WTC11 (cell line): ENCODE measurements around the gene MAPK7. TPM values are rescaled to one million over a fixed set of nuclear protein-coding genes. Genes with fewer than 3 reads are reported as not detected.

Experiments
- ATAC-seq: fragments of 200-7000 bp; cut with Tn5 transposase; 2 replicates; pipeline ENCODE4 v1.10.0; 2021; ENCODE audit warnings: mild to moderate bottlenecking, moderate library complexity
- CTCF ChIA-PET: fragments of 300-600 bp; sonication (Branson Sonifier 250); formaldehyde crosslinking; loops from one replicate; lab custom pipeline; 2021; ENCODE audit warnings: antibody characterized with exemption; lab: Charles Lee
- POLR2A ChIA-PET: fragments of 350-600 bp; sonication (Branson Sonifier 250); formaldehyde crosslinking; loops from one replicate; lab custom pipeline; 2021; ENCODE audit warnings: antibody characterized with exemption; lab: Charles Lee
- DNase-seq: peaks from one replicate; pipeline ENCODE4 v3.0.0; 2021; ENCODE audit warnings: low spot score
- H3K27ac Mint-ChIP-seq: 2 replicates; pipeline ENCODE4 v1.8.0; 2021; ENCODE audit warnings: mixed read lengths
- H3K27me3 Mint-ChIP-seq: 2 replicates; pipeline ENCODE4 v1.8.0; 2021; ENCODE audit warnings: low read depth, mild to moderate bottlenecking, moderate library complexity, mixed read lengths
- H3K36me3 Mint-ChIP-seq: 2 replicates; pipeline ENCODE4 v1.8.0; 2021; ENCODE audit warnings: mixed read lengths
- H3K4me1 Mint-ChIP-seq: 2 replicates; pipeline ENCODE4 v1.8.0; 2022; ENCODE audit warnings: mixed read lengths
- H3K4me3 Mint-ChIP-seq: 2 replicates; pipeline ENCODE4 v1.8.0; 2021; ENCODE audit warnings: mild to moderate bottlenecking, moderate library complexity, mixed read lengths
- H3K9me3 Mint-ChIP-seq: 2 replicates; pipeline ENCODE4 v1.8.0; 2021; ENCODE audit warnings: mixed read lengths
- EMX1 ChIP-seq: fragments of 250-450 bp; sonication (Bioruptor Pico); IDR thresholded peaks from 2 replicates; pipeline ENCODE4 v1.8.0; 2021; ENCODE audit warnings: mild to moderate bottlenecking
- JUN ChIP-seq: sonication (generic); formaldehyde crosslinking; IDR thresholded peaks from 2 replicates; pipeline ENCODE4 v1.8.0; 2023; ENCODE audit warnings: mild to moderate bottlenecking, missing genetic modification reagents
- KAT7 ChIP-seq: sonication (generic); formaldehyde crosslinking; IDR thresholded peaks from 2 replicates; pipeline ENCODE4 v1.8.1; 2023; ENCODE audit warnings: missing genetic modification reagents, mild to moderate bottlenecking, borderline replicate concordance
- NFATC4 ChIP-seq: fragments of 250-450 bp; sonication (Bioruptor Pico); IDR thresholded peaks from 2 replicates; pipeline ENCODE4 v1.9.0; 2021; ENCODE audit warnings: mild to moderate bottlenecking
- NR3C1 ChIP-seq: sonication (generic); formaldehyde crosslinking; conservative IDR thresholded peaks from 2 replicates; pipeline ENCODE4 v1.8.1; 2023; ENCODE audit warnings: low read depth, mild to moderate bottlenecking, missing genetic modification reagents
- RELA ChIP-seq: sonication (generic); formaldehyde crosslinking; IDR thresholded peaks from 2 replicates; pipeline ENCODE4 v1.8.1; 2022; ENCODE audit warnings: missing genetic modification reagents, mild to moderate bottlenecking, borderline replicate concordance
- TEAD1 ChIP-seq: sonication (generic); formaldehyde crosslinking; IDR thresholded peaks from 2 replicates; pipeline ENCODE4 v1.8.0; 2022; ENCODE audit warnings: mild to moderate bottlenecking, missing genetic modification reagents
- ZNF121 ChIP-seq: sonication (generic); formaldehyde crosslinking; IDR thresholded peaks from 2 replicates; pipeline ENCODE4 v1.8.0; 2023; ENCODE audit warnings: missing genetic modification reagents
- ZNF232 ChIP-seq: sonication (generic); formaldehyde crosslinking; IDR thresholded peaks from 2 replicates; pipeline ENCODE4 v1.8.0; 2022; ENCODE audit warnings: mild to moderate bottlenecking, missing genetic modification reagents
- ZNF396 ChIP-seq: fragments of 250-450 bp; sonication (Bioruptor Pico); IDR thresholded peaks from 2 replicates; pipeline ENCODE4 v1.8.0; 2021; ENCODE audit warnings: mild to moderate bottlenecking, moderate library complexity, borderline replicate concordance
- ZNF671 ChIP-seq: fragments of 250-450 bp; sonication (Bioruptor Pico); IDR thresholded peaks from 2 replicates; pipeline ENCODE4 v1.8.0; 2021; ENCODE audit warnings: mild to moderate bottlenecking
- total RNA-seq: library from RNA; stranded (reverse); gene quantifications from 3 replicates; pipeline ENCODE4 v1.2.3, GENCODE V29; 2021
- TF ChIP-seq, protein P1 (sequence below): sonication (generic); formaldehyde crosslinking; IDR thresholded peaks from 2 replicates; pipeline ENCODE4 v1.8.1; 2022; ENCODE audit warnings: low read depth, mild to moderate bottlenecking, moderate library complexity, missing genetic modification reagents, borderline replicate concordance
- TF ChIP-seq, protein P2 (sequence below): sonication (generic); formaldehyde crosslinking; IDR thresholded peaks from 2 replicates; pipeline ENCODE4 v1.8.1; 2023; ENCODE audit warnings: mild to moderate bottlenecking, missing genetic modification reagents, moderate library complexity
- TF ChIP-seq, protein P3 (sequence below): fragments of 200-600 bp; IDR thresholded peaks from 2 replicates; pipeline ENCODE4 v1.8.0; 2022; ENCODE audit warnings: antibody characterized with exemption
- TF ChIP-seq, protein P4 (sequence below): fragments of 250-450 bp; sonication (Bioruptor Pico); IDR thresholded peaks from 2 replicates; pipeline ENCODE4 v1.9.0; 2021; ENCODE audit warnings: mild to moderate bottlenecking
- TF ChIP-seq, protein P5 (sequence below): sonication (generic); formaldehyde crosslinking; IDR thresholded peaks from 2 replicates; pipeline ENCODE4 v1.8.0; 2023; ENCODE audit warnings: missing genetic modification reagents
- TF ChIP-seq, protein P6 (sequence below): sonication (generic); formaldehyde crosslinking; IDR thresholded peaks from 2 replicates; pipeline ENCODE4 v1.8.1; 2023; ENCODE audit warnings: mild to moderate bottlenecking, missing genetic modification reagents
- TF ChIP-seq, protein P7 (sequence below): fragments of 250-450 bp; sonication (Bioruptor Pico); IDR thresholded peaks from 2 replicates; pipeline ENCODE4 v1.9.0; 2021; ENCODE audit warnings: mild to moderate bottlenecking, borderline replicate concordance

Gene MAPK7
- total RNA-seq, 1 experiment from 2014 or later, result 38.5 TPM

DNA sequence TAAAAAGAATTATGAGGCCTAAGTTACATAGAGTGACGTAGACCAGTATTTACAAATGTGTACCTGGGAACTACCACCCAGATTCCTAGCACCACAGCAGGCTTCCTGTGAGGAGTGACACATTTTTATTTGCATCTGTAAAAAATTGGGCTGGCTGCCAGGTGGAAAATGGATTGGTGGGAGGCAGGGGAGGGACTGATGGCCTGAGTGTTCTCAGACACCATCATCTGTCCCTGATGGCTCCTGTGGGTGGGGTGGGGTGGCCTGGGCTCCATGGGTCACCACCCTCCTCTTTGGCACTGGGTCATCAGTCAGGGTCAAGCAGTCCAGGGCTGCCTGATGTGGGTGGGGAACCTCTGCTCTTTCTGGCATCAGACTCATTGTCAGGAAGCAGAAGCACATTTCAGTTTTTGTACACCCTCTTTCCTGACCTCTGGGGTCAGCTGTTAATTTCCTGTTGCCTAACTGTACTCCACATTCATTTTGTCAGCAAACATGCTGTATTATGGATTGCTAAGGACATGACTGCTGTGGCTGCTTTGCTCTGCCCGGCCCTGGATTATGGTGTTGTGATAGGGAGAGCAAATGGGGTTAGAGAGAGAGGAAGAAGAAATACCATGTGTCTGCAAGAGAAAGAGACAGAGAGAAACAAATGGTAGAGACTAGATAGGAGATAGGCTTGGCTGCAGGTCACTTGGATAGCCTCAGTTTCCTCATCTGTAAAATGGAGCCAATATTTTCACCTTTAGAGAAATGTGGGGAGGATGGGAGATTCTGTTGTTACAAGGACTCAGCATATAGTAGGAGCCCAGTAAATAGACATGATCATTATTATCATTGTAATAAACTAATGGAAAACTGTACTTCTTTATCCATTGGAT is 20.2 kb downstream of the MAPK7 start:
- peak overlapping the region; percentile 51; the same call in 1 of the 2 replicates for H3K27ac Mint-ChIP-seq
- peaks cover 11% of the 10 kb centered on the region for H3K4me1 Mint-ChIP-seq
- DNase-seq (no peak), ATAC-seq (no peak)
- H3K9me3 Mint-ChIP-seq, result peaks cover 1% of the 10 kb centered on the region; the same call in 1 of the 2 replicates
- CTCF ChIA-PET, result interaction anchor here (0.7 to 3.1 kb wide), 25 partner anchors 8 to 368 kb away, joined by 3 to 63 read pairs (median 7); partner anchors contain the start of genes ALDH3A2, B9D1, MAPK7 and RNF112
- H3K4me3 Mint-ChIP-seq, result no peak overlapping the region
- TF ChIP-seq KAT7 (CRISPR knock-in tag) (no peak), NFATC4 (no peak), ZNF396 (CRISPR knock-in tag) (no peak), ZNF232 (CRISPR knock-in tag) (no peak), JUN (CRISPR knock-in tag) (no peak), ZNF121 (CRISPR knock-in tag) (no peak), RELA (CRISPR knock-in tag) (no peak), ZNF671 (CRISPR knock-in tag) (no peak)
- TF ChIP-seq, protein P1, sequence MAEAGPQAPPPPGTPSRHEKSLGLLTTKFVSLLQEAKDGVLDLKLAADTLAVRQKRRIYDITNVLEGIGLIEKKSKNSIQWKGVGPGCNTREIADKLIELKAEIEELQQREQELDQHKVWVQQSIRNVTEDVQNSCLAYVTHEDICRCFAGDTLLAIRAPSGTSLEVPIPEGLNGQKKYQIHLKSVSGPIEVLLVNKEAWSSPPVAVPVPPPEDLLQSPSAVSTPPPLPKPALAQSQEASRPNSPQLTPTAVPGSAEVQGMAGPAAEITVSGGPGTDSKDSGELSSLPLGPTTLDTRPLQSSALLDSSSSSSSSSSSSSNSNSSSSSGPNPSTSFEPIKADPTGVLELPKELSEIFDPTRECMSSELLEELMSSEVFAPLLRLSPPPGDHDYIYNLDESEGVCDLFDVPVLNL (CRISPR knock-in tag), result no peak
- TF ChIP-seq, protein P2, sequence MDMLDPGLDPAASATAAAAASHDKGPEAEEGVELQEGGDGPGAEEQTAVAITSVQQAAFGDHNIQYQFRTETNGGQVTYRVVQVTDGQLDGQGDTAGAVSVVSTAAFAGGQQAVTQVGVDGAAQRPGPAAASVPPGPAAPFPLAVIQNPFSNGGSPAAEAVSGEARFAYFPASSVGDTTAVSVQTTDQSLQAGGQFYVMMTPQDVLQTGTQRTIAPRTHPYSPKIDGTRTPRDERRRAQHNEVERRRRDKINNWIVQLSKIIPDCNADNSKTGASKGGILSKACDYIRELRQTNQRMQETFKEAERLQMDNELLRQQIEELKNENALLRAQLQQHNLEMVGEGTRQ (CRISPR knock-in tag), result no peak
- TF ChIP-seq, protein P3, sequence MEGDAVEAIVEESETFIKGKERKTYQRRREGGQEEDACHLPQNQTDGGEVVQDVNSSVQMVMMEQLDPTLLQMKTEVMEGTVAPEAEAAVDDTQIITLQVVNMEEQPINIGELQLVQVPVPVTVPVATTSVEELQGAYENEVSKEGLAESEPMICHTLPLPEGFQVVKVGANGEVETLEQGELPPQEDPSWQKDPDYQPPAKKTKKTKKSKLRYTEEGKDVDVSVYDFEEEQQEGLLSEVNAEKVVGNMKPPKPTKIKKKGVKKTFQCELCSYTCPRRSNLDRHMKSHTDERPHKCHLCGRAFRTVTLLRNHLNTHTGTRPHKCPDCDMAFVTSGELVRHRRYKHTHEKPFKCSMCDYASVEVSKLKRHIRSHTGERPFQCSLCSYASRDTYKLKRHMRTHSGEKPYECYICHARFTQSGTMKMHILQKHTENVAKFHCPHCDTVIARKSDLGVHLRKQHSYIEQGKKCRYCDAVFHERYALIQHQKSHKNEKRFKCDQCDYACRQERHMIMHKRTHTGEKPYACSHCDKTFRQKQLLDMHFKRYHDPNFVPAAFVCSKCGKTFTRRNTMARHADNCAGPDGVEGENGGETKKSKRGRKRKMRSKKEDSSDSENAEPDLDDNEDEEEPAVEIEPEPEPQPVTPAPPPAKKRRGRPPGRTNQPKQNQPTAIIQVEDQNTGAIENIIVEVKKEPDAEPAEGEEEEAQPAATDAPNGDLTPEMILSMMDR, result no peak
- H3K27me3 Mint-ChIP-seq, result no peaks in the 10 kb centered on the region; the same call in 1 of the 2 replicates
- H3K36me3 Mint-ChIP-seq, result no peaks in the 10 kb centered on the region
- POLR2A ChIA-PET, result no interaction called here

DNA sequence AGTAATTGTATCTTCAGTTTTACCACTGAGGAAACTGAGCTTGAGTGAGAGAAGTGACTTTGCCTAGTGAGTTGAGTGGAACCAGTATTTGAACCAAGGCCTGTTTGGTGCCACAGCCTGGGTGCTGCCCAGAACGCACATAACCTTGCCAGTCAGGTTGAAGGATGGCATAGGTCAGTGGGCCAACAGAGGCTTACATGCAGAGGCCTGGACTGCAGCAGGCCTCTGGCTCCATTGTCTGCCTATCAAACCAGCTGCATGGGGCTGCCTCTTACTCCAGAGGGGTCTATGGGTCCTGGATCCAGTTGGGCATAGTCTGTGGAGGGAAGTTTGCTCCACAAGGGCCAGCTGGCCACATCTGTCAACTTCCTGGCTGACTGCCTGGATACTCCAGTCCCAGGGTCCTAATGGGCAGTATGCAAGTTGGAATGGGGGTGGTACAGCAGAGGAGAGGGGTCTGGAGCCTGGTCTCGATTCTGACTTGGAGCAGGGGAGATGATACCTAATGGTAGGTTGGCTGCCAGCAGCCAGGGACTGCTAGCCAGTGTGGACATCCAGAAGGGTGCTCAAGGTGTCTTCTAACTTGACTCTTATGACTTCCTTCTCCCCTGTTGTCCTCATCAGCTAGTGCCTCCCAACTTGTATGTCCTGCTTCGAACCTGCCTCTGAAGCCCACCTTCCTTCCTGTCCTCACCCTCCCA is 21.6 kb downstream of the MAPK7 start:
- Mint-ChIP-seq H3K4me3 (no peak overlapping the region), H3K9me3 (peaks cover 3% of the 10 kb centered on the region; the same call in 1 of the 2 replicates), H3K27me3 (no peaks in the 10 kb centered on the region; the same call in 1 of the 2 replicates), H3K4me1 (peaks cover 11% of the 10 kb centered on the region), H3K27ac (no peak overlapping the region), H3K36me3 (no peaks in the 10 kb centered on the region)
- ChIA-PET CTCF (interaction anchor here (0.9 to 2.3 kb wide), 2 partner anchors 37 to 67 kb away, joined by 6 to 7 read pairs; partner anchors contain the start of gene B9D1), POLR2A (no interaction called here)
- no peak for ATAC-seq
- no peak for DNase-seq
- TF ChIP-seq, protein P4, sequence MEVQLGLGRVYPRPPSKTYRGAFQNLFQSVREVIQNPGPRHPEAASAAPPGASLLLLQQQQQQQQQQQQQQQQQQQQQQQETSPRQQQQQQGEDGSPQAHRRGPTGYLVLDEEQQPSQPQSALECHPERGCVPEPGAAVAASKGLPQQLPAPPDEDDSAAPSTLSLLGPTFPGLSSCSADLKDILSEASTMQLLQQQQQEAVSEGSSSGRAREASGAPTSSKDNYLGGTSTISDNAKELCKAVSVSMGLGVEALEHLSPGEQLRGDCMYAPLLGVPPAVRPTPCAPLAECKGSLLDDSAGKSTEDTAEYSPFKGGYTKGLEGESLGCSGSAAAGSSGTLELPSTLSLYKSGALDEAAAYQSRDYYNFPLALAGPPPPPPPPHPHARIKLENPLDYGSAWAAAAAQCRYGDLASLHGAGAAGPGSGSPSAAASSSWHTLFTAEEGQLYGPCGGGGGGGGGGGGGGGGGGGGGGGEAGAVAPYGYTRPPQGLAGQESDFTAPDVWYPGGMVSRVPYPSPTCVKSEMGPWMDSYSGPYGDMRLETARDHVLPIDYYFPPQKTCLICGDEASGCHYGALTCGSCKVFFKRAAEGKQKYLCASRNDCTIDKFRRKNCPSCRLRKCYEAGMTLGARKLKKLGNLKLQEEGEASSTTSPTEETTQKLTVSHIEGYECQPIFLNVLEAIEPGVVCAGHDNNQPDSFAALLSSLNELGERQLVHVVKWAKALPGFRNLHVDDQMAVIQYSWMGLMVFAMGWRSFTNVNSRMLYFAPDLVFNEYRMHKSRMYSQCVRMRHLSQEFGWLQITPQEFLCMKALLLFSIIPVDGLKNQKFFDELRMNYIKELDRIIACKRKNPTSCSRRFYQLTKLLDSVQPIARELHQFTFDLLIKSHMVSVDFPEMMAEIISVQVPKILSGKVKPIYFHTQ (CRISPR knock-in tag), result no peak
- TF ChIP-seq, protein P5, sequence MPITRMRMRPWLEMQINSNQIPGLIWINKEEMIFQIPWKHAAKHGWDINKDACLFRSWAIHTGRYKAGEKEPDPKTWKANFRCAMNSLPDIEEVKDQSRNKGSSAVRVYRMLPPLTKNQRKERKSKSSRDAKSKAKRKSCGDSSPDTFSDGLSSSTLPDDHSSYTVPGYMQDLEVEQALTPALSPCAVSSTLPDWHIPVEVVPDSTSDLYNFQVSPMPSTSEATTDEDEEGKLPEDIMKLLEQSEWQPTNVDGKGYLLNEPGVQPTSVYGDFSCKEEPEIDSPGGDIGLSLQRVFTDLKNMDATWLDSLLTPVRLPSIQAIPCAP (CRISPR knock-in tag), result no peak
- TF ChIP-seq TEAD1, result no peak
- no peak for TF ChIP-seq EMX1
- no peak for TF ChIP-seq JUN (CRISPR knock-in tag)
- TF ChIP-seq ZNF232 (CRISPR knock-in tag), result no peak
- TF ChIP-seq ZNF671 (CRISPR knock-in tag), result no peak
- TF ChIP-seq, protein P6, sequence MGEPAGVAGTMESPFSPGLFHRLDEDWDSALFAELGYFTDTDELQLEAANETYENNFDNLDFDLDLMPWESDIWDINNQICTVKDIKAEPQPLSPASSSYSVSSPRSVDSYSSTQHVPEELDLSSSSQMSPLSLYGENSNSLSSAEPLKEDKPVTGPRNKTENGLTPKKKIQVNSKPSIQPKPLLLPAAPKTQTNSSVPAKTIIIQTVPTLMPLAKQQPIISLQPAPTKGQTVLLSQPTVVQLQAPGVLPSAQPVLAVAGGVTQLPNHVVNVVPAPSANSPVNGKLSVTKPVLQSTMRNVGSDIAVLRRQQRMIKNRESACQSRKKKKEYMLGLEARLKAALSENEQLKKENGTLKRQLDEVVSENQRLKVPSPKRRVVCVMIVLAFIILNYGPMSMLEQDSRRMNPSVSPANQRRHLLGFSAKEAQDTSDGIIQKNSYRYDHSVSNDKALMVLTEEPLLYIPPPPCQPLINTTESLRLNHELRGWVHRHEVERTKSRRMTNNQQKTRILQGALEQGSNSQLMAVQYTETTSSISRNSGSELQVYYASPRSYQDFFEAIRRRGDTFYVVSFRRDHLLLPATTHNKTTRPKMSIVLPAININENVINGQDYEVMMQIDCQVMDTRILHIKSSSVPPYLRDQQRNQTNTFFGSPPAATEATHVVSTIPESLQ (CRISPR knock-in tag), result no peak
- TF ChIP-seq, protein P7, sequence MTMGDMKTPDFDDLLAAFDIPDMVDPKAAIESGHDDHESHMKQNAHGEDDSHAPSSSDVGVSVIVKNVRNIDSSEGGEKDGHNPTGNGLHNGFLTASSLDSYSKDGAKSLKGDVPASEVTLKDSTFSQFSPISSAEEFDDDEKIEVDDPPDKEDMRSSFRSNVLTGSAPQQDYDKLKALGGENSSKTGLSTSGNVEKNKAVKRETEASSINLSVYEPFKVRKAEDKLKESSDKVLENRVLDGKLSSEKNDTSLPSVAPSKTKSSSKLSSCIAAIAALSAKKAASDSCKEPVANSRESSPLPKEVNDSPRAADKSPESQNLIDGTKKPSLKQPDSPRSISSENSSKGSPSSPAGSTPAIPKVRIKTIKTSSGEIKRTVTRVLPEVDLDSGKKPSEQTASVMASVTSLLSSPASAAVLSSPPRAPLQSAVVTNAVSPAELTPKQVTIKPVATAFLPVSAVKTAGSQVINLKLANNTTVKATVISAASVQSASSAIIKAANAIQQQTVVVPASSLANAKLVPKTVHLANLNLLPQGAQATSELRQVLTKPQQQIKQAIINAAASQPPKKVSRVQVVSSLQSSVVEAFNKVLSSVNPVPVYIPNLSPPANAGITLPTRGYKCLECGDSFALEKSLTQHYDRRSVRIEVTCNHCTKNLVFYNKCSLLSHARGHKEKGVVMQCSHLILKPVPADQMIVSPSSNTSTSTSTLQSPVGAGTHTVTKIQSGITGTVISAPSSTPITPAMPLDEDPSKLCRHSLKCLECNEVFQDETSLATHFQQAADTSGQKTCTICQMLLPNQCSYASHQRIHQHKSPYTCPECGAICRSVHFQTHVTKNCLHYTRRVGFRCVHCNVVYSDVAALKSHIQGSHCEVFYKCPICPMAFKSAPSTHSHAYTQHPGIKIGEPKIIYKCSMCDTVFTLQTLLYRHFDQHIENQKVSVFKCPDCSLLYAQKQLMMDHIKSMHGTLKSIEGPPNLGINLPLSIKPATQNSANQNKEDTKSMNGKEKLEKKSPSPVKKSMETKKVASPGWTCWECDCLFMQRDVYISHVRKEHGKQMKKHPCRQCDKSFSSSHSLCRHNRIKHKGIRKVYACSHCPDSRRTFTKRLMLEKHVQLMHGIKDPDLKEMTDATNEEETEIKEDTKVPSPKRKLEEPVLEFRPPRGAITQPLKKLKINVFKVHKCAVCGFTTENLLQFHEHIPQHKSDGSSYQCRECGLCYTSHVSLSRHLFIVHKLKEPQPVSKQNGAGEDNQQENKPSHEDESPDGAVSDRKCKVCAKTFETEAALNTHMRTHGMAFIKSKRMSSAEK (CRISPR knock-in tag), result no peak
- no peak for TF ChIP-seq NR3C1 (CRISPR knock-in tag)
